ENCODE data around the gene NPC1. TPM values are rescaled to one million over a fixed set of nuclear protein-coding genes. Genes with fewer than 3 reads are reported as not detected.

NPC1 gene
- total RNA-seq, 1 experiment from 2014 or later = 38.3 TPM

DNA sequence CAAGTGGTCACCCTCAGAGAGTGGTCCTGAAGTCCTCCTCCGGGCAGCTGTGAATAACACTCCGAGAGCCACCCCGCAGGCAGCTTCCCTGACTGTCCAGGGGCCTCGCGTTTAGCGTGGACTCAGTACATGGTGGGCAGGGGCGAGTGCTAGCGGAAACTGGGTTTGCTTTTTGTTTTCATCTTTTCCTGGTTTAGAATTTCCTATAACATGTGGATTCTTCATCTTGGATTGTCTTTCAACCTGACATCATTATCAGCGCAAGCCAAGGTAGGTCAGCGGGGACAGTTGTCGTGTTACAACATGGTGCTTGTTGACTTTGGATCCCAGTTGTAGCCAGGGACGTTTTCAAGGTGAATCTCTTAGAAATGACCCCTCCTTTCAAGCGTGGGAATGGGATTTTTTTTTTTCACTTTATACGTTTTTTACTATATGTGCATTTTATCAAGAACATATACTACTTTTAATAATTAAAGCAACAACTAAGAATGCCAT, 62.0 kb downstream of the NPC1 start:
- Mint-ChIP-seq H3K4me1 (no peaks in the 10 kb centered on the region), H3K27me3 (ENCODE audit: low read depth) (no peaks in the 10 kb centered on the region), H3K4me3 (no peak overlapping the region), H3K27ac (no peak overlapping the region), H3K9me3 (no peaks in the 10 kb centered on the region), H3K36me3 (peaks cover 58% of the 10 kb centered on the region)
- TF ChIP-seq ZNF396 (CRISPR knock-in tag; IDR thresholded peaks at IDR 0.05; ENCODE audit: borderline replicate concordance) (no peak), JAZF1 (CRISPR knock-in tag; IDR thresholded peaks at IDR 0.05) (no peak), GRHL2 (CRISPR knock-in tag; IDR thresholded peaks at IDR 0.05; ENCODE audit: insufficient replicate concordance, severe bottlenecking) (no peak), HMGA2 (CRISPR knock-in tag; IDR thresholded peaks at IDR 0.05) (no peak), SMAD4 (CRISPR knock-in tag; IDR thresholded peaks at IDR 0.05) (no peak), TP53 (CRISPR knock-in tag; IDR thresholded peaks at IDR 0.05) (no peak), JUN (CRISPR knock-in tag; IDR thresholded peaks at IDR 0.05) (no peak), NR2C2 (CRISPR knock-in tag; IDR thresholded peaks at IDR 0.05) (no peak), IRF2 (CRISPR knock-in tag; IDR thresholded peaks at IDR 0.05; ENCODE audit: borderline replicate concordance, low read depth) (no peak)
- TF ChIP-seq, protein P1, sequence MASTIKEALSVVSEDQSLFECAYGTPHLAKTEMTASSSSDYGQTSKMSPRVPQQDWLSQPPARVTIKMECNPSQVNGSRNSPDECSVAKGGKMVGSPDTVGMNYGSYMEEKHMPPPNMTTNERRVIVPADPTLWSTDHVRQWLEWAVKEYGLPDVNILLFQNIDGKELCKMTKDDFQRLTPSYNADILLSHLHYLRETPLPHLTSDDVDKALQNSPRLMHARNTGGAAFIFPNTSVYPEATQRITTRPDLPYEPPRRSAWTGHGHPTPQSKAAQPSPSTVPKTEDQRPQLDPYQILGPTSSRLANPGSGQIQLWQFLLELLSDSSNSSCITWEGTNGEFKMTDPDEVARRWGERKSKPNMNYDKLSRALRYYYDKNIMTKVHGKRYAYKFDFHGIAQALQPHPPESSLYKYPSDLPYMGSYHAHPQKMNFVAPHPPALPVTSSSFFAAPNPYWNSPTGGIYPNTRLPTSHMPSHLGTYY (CRISPR knock-in tag; IDR thresholded peaks at IDR 0.05) = no peak
- TF ChIP-seq, protein P2, sequence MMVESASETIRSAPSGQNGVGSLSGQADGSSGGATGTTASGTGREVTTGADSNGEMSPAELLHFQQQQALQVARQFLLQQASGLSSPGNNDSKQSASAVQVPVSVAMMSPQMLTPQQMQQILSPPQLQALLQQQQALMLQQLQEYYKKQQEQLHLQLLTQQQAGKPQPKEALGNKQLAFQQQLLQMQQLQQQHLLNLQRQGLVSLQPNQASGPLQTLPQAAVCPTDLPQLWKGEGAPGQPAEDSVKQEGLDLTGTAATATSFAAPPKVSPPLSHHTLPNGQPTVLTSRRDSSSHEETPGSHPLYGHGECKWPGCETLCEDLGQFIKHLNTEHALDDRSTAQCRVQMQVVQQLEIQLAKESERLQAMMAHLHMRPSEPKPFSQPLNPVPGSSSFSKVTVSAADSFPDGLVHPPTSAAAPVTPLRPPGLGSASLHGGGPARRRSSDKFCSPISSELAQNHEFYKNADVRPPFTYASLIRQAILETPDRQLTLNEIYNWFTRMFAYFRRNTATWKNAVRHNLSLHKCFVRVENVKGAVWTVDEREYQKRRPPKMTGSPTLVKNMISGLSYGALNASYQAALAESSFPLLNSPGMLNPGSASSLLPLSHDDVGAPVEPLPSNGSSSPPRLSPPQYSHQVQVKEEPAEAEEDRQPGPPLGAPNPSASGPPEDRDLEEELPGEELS (CRISPR knock-in tag; IDR thresholded peaks at IDR 0.05) = no peak
- TF ChIP-seq, protein P3, sequence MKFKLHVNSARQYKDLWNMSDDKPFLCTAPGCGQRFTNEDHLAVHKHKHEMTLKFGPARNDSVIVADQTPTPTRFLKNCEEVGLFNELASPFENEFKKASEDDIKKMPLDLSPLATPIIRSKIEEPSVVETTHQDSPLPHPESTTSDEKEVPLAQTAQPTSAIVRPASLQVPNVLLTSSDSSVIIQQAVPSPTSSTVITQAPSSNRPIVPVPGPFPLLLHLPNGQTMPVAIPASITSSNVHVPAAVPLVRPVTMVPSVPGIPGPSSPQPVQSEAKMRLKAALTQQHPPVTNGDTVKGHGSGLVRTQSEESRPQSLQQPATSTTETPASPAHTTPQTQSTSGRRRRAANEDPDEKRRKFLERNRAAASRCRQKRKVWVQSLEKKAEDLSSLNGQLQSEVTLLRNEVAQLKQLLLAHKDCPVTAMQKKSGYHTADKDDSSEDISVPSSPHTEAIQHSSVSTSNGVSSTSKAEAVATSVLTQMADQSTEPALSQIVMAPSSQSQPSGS (CRISPR knock-in tag; IDR thresholded peaks at IDR 0.05; ENCODE audit: borderline replicate concordance, low read depth) = no peak
- TF ChIP-seq, protein P4, sequence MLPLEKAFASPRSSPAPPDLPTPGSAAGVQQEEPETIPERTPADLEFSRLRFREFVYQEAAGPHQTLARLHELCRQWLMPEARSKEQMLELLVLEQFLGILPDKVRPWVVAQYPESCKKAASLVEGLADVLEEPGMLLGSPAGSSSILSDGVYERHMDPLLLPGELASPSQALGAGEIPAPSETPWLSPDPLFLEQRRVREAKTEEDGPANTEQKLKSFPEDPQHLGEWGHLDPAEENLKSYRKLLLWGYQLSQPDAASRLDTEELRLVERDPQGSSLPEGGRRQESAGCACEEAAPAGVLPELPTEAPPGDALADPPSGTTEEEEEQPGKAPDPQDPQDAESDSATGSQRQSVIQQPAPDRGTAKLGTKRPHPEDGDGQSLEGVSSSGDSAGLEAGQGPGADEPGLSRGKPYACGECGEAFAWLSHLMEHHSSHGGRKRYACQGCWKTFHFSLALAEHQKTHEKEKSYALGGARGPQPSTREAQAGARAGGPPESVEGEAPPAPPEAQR (CRISPR knock-in tag; IDR thresholded peaks at IDR 0.05) = no peak
- TF ChIP-seq, protein P5, sequence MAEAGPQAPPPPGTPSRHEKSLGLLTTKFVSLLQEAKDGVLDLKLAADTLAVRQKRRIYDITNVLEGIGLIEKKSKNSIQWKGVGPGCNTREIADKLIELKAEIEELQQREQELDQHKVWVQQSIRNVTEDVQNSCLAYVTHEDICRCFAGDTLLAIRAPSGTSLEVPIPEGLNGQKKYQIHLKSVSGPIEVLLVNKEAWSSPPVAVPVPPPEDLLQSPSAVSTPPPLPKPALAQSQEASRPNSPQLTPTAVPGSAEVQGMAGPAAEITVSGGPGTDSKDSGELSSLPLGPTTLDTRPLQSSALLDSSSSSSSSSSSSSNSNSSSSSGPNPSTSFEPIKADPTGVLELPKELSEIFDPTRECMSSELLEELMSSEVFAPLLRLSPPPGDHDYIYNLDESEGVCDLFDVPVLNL (CRISPR knock-in tag; IDR thresholded peaks at IDR 0.05; ENCODE audit: borderline replicate concordance, low read depth) = no peak
- TF ChIP-seq, protein P6, sequence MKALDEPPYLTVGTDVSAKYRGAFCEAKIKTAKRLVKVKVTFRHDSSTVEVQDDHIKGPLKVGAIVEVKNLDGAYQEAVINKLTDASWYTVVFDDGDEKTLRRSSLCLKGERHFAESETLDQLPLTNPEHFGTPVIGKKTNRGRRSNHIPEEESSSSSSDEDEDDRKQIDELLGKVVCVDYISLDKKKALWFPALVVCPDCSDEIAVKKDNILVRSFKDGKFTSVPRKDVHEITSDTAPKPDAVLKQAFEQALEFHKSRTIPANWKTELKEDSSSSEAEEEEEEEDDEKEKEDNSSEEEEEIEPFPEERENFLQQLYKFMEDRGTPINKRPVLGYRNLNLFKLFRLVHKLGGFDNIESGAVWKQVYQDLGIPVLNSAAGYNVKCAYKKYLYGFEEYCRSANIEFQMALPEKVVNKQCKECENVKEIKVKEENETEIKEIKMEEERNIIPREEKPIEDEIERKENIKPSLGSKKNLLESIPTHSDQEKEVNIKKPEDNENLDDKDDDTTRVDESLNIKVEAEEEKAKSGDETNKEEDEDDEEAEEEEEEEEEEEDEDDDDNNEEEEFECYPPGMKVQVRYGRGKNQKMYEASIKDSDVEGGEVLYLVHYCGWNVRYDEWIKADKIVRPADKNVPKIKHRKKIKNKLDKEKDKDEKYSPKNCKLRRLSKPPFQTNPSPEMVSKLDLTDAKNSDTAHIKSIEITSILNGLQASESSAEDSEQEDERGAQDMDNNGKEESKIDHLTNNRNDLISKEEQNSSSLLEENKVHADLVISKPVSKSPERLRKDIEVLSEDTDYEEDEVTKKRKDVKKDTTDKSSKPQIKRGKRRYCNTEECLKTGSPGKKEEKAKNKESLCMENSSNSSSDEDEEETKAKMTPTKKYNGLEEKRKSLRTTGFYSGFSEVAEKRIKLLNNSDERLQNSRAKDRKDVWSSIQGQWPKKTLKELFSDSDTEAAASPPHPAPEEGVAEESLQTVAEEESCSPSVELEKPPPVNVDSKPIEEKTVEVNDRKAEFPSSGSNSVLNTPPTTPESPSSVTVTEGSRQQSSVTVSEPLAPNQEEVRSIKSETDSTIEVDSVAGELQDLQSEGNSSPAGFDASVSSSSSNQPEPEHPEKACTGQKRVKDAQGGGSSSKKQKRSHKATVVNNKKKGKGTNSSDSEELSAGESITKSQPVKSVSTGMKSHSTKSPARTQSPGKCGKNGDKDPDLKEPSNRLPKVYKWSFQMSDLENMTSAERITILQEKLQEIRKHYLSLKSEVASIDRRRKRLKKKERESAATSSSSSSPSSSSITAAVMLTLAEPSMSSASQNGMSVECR (CRISPR knock-in tag; IDR thresholded peaks at IDR 0.05; ENCODE audit: borderline replicate concordance) = no peak
- DNase-seq (ENCODE audit: low spot score) (no peak), ATAC-seq (no peak)
- ChIA-PET POLR2A (no interaction called here), CTCF (interaction anchor here (2.0 kb wide), 1 partner anchor 26 kb away, joined by 8 read pairs; no protein-coding TSS in a partner anchor)
